ENCODE results near the gene SLC16A12.
"Not testable (repeated sequence)": the region's sequence is repeated elsewhere in the genome, so short reads cannot be mapped to it uniquely, and the experiment has no call there.

The SLC16A12 gene

DNA sequence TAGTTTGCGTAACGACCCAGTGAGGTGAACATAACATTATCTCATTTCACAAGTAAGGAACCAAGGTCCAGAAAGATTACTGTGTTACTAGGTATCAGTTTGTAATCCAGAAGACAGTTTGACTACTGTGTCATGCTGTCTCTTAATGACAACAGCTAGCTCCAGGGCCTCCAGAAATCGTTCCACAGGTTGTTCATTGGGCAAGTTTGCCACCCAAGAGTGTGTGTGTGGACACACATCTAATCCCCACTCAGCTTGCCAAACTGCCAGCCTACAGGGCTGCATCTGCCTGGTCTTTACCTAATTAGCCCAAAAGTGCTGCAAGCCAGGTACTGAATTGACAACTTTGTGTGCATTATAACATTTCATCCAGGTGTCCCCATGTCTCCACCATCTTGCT lies 27.9 kb upstream of the SLC16A12 start:
- no peaks in the 10 kb centered on the region for H3K4me1 Mint-ChIP-seq (ENCODE audit: low read depth in 2 of 2)
- ATAC-seq (replicated peaks) (no peak), DNase-seq (no peak)
- no peaks in the 10 kb centered on the region for H3K36me3 Mint-ChIP-seq (ENCODE audit: insufficient read depth)
- H3K9me3 Mint-ChIP-seq = no peaks in the 10 kb centered on the region
- peaks cover 24 to 38% of the 10 kb centered on the region in 2 donors for H3K27me3 Mint-ChIP-seq
- H3K4me3 Mint-ChIP-seq = no peak overlapping the region
- H3K27ac Mint-ChIP-seq = no peak overlapping the region

DNA sequence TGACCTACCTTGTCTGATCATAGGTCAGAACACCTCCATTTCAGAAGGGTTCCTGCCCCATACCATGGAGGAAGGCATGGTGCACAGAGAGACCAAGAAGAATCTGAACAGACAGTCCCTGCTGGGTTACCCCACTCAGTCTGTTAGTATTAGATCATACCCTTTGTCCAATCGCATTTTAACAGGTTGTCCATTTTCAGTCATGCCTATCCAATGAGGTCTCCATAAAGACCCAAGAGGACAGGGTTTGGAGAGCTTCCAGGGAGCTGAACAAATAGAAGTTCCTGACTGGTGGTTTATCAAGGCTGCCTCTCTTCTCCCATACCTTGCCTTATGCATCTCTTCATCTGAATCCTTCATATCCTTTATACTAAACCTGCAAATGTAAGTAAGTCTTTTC lies 21.2 kb upstream of the SLC16A12 start:
- Mint-ChIP-seq H3K9me3 (no peaks in the 10 kb centered on the region), H3K36me3 (ENCODE audit: insufficient read depth) (no peaks in the 10 kb centered on the region), H3K27ac (no peak overlapping the region), H3K4me1 (ENCODE audit: low read depth in 2 of 2) (no peaks in the 10 kb centered on the region), H3K4me3 (no peak overlapping the region), H3K27me3 (peaks cover 28 to 55% of the 10 kb centered on the region in 2 donors)
- ATAC-seq (replicated peaks) = no peak
- DNase-seq = no peak

DNA sequence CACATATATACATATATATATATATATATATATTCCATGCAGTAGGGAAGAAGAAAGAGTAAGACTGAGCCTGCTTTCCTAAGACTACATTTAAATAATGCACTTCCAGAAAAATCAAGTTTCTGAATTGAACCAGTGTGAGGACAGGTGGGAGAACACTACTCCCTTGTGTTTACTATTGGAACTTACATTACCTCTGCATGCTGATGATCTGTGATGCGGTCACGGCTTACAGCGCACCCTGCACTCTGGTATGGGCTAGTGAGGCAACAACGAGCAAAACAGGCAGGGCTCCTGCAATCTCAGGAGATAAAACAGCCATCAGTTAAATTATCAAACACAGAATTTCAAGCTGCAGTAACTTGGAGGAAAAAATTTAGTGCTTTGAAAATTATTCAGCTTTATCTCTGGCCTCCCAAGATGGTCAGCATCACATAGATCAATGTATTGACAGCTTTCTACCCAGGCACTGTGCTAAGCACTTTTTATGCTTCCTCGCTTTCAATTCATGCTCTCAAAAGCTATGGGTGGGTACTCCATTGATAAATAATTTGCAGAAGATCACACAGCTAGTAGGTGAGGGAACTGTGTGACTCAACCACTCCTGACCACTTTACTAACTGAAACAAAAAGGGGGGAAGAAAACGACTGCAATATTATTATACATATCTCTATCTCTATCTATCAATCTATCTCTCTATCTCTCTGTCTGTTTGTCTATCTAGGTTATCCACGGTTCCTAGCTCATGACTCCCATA lies 20.5 kb upstream of the SLC16A12 start:
- Mint-ChIP-seq H3K36me3 (ENCODE audit: insufficient read depth) (no peaks in the 10 kb centered on the region), H3K27me3 (peaks cover 31 to 62% of the 10 kb centered on the region in 2 donors), H3K27ac (no peak overlapping the region), H3K9me3 (no peaks in the 10 kb centered on the region), H3K4me3 (no peak overlapping the region), H3K4me1 (ENCODE audit: low read depth in 2 of 2) (no peaks in the 10 kb centered on the region)
- DNase-seq (no peak), ATAC-seq (replicated peaks) (no peak)

DNA sequence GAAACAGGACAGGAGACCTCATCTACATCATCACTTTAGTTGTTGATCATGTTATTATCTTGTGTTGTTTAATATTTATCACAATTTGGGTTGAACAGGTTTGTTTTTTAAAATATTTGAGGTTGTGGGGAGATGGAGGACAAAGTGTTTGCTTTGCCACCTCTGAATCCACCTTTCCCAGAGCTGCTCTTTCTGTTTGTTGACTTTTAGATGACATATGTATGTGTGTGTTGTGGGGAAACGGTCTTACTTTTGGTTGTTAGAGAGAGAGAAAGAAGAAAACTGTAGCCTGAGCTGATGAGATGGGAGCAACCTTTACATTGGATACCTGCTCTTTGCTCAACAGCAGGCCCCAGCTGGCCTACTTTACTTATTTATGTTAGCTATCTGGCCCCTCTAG lies 19.0 kb upstream of the SLC16A12 start:
- Mint-ChIP-seq H3K27me3 (peaks cover 35 to 64% of the 10 kb centered on the region in 2 donors), H3K4me3 (no peak overlapping the region), H3K36me3 (ENCODE audit: insufficient read depth) (no peaks in the 10 kb centered on the region), H3K27ac (no peak overlapping the region), H3K9me3 (no peaks in the 10 kb centered on the region), H3K4me1 (ENCODE audit: low read depth in 2 of 2) (no peaks in the 10 kb centered on the region)
- DNase-seq (no peak), ATAC-seq (replicated peaks) (no peak)

DNA sequence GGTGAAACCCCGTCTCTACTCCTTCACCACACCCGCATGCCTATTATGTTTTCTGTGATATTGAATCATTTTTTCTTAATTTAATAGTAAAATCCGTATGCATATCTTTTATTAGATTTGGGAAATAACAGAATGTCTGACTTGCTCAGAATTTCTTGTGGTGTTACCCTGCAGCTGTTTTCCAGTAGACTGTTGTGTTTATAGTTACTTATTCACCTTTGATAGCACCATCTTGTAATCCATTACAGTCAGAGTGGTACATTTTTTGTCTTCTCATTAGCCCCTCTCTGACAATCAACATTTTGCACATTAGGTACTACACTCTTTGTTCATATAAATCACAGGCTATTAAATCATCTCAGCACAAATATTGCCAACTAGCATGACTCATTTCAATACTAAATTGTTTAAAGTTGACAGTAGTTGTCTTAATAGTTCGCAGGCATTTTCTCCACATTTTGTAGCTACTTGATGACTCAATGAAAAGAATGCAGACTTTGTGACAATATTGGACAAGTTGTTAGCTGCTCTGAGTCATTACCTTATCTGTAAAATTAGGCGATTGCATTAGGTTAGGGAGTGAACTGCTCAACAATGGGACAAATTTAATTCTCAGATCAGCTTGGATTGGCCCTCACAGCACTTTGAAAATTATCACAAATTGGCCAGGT lies 17.8 kb upstream of the SLC16A12 start:
- Mint-ChIP-seq H3K27me3 (peaks cover 27 to 52% of the 10 kb centered on the region in 2 donors), H3K4me1 (ENCODE audit: low read depth in 2 of 2) (no peaks in the 10 kb centered on the region), H3K9me3 (no peaks in the 10 kb centered on the region), H3K36me3 (ENCODE audit: insufficient read depth) (no peaks in the 10 kb centered on the region), H3K27ac (no peak overlapping the region), H3K4me3 (no peak overlapping the region)
- ATAC-seq (replicated peaks) = no peak
- no peak for DNase-seq

DNA sequence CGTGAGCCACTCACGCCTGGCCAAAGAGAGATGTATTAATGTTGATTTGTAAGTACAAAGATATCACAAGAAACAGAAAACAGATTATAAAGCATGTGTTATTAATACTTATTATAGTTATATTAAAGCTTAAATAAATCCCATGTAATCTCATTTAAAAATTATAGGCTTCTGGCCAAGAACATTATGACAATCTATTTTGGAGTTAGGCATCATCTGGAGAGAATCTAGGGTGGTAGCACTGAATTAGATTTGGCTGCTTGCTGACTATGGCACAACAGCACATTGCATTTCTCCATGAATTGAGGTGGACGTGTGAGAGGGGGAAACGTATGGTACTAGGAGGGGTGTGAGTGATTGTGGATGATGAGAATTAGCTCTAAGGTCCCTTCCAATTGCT lies 16.8 kb upstream of the SLC16A12 start:
- ATAC-seq (replicated peaks) (no peak), DNase-seq (no peak)
- no peaks in the 10 kb centered on the region for H3K36me3 Mint-ChIP-seq (ENCODE audit: insufficient read depth)
- H3K4me3 Mint-ChIP-seq = no peak overlapping the region
- peaks cover 27 to 42% of the 10 kb centered on the region in 2 donors for H3K27me3 Mint-ChIP-seq
- H3K9me3 Mint-ChIP-seq = no peaks in the 10 kb centered on the region
- no peak overlapping the region for H3K27ac Mint-ChIP-seq
- H3K4me1 Mint-ChIP-seq (ENCODE audit: low read depth in 2 of 2) = no peaks in the 10 kb centered on the region

DNA sequence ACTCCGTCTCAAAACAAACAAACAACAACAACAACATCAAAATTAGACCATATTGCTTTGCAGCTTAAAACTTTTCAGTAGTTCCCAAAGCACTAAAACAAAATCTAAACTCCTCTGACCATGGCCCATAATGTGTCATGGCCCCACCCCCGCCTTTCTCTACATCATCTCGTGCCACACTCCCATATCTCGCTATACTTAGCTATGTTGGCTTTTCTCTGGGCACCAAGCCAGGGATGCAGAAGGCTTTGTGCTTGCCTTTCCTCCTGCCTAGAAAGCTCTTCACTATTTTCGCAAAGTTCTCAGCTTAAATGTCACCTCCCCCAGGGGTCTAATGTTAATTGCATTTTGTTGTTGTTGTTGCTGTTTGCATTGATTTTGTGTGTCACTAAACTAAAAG lies 15.1 kb upstream of the SLC16A12 start:
- H3K36me3 Mint-ChIP-seq (ENCODE audit: insufficient read depth) = no peaks in the 10 kb centered on the region
- no peak overlapping the region for H3K4me3 Mint-ChIP-seq
- peaks cover 27 to 34% of the 10 kb centered on the region in 2 donors for H3K27me3 Mint-ChIP-seq
- H3K9me3 Mint-ChIP-seq = no peaks in the 10 kb centered on the region
- no peaks in the 10 kb centered on the region for H3K4me1 Mint-ChIP-seq (ENCODE audit: low read depth in 2 of 2)
- ATAC-seq (replicated peaks) = no peak
- no peak overlapping the region for H3K27ac Mint-ChIP-seq
- DNase-seq = no peak

DNA sequence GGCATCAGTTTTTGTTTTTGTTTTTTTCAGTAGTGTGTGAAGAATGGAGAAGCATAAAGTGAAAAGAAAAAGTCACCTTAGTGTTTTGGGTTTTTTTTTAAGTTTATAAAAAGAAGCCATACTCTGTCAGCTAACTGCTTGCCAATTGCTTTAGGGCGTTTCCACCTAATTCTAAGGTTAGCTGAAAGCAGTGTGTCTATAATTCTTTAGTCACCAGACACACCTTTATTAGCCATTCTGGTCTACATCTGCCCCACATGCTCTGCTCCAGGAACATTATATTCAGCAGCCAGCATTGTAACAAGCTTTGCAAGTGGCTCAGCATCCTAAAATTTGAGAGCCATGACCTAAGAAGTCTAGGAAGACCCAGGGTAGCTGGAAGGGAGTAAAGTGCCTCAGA lies 14.1 kb upstream of the SLC16A12 start:
- no peaks in the 10 kb centered on the region for H3K4me1 Mint-ChIP-seq (ENCODE audit: low read depth in 2 of 2)
- H3K4me3 Mint-ChIP-seq = no peak overlapping the region
- H3K36me3 Mint-ChIP-seq (ENCODE audit: insufficient read depth) = no peaks in the 10 kb centered on the region
- DNase-seq = no peak
- H3K9me3 Mint-ChIP-seq = no peaks in the 10 kb centered on the region
- no peak for ATAC-seq (replicated peaks)
- H3K27me3 Mint-ChIP-seq = peaks cover 27 to 34% of the 10 kb centered on the region in 2 donors
- H3K27ac Mint-ChIP-seq = no peak overlapping the region

DNA sequence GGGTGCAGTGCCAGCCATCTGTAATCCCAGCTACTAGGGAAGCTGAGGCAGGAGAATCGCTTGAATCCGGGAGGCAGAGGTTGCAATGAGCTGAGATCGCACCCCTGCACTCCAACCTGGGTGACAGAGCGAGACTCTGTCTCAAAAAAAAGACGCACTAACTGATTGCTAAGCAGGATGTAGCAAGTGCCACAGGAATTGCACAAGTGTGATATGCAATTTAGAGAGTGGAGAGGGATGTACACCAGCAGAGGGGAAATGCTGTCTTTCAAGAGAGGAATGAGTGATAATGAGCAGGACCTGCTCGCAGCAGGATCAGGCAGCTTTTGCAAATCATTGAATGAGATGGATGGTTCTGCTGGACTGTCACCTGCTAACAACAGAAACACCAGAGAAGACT lies 13.3 kb upstream of the SLC16A12 start:
- peaks cover 27 to 32% of the 10 kb centered on the region in 2 donors for H3K27me3 Mint-ChIP-seq

DNA sequence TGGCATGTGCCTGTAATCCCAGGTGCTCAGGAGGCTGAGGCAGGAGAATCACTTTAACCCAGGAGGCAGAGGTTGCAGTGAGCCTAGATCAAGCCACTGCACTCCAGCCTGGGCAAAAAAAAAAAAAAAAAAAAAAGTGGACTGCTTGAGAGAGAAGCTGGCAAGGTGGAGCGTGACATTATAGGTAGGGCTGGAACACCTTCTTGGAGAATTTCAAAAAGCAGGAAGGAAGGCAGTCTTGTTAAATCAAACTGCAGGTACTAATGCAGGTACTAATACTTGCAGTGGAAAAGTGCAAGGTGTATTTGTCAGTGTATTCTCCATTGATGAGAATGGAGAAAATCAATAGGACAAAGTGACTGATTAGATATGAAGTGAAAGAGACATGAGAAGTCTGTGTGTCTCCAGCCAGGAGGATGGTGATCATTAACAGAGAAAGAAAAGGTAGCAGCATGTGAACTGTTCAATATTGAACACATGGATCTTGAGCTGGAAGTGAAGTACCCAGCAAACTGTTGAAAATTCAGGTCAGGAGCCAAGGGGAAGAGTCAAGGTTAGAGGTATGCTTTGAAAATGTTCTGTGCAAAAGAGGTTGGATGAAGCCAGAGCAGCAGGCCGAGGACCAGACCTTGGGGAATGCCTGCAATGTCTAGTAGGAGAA lies 12.6 kb upstream of the SLC16A12 start:
- DNase-seq = no peak
- H3K27me3 Mint-ChIP-seq = peaks cover 27 to 28% of the 10 kb centered on the region in 2 donors
- H3K9me3 Mint-ChIP-seq = no peaks in the 10 kb centered on the region
- H3K36me3 Mint-ChIP-seq (ENCODE audit: insufficient read depth) = no peaks in the 10 kb centered on the region
- H3K4me3 Mint-ChIP-seq = no peak overlapping the region
- no peak for ATAC-seq (replicated peaks)
- H3K4me1 Mint-ChIP-seq (ENCODE audit: low read depth in 2 of 2) = no peaks in the 10 kb centered on the region
- no peak overlapping the region for H3K27ac Mint-ChIP-seq

More for the DNA sequence above, 13.3 kb upstream of the SLC16A12 start:
- DNase-seq (no peak), ATAC-seq (replicated peaks) (no peak)
- Mint-ChIP-seq H3K4me1 (ENCODE audit: low read depth in 2 of 2) (no peaks in the 10 kb centered on the region), H3K4me3 (no peak overlapping the region), H3K27ac (no peak overlapping the region), H3K9me3 (no peaks in the 10 kb centered on the region), H3K36me3 (ENCODE audit: insufficient read depth) (no peaks in the 10 kb centered on the region)

DNA sequence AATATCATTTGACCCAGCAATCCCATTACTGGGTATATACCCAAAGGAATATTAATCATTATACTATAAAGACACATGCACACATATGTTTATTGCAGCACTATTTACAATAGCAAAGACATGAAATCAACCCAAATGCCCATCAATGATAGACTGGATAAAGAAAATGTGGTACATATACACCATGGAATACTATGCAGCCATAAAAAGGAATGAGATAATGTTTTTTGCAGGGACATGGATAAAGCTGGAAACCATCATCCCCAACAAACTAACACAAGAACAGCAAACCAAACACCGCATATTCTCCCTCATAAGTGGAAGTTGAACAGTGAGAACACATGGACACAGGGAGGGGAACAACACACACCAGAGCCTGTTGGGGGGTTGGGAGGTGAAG lies 11.3 kb upstream of the SLC16A12 start:
- not testable (repeated sequence) for H3K4me1 Mint-ChIP-seq (ENCODE audit: low read depth in 2 of 2); H3K27ac Mint-ChIP-seq; H3K36me3 Mint-ChIP-seq (ENCODE audit: insufficient read depth)

DNA sequence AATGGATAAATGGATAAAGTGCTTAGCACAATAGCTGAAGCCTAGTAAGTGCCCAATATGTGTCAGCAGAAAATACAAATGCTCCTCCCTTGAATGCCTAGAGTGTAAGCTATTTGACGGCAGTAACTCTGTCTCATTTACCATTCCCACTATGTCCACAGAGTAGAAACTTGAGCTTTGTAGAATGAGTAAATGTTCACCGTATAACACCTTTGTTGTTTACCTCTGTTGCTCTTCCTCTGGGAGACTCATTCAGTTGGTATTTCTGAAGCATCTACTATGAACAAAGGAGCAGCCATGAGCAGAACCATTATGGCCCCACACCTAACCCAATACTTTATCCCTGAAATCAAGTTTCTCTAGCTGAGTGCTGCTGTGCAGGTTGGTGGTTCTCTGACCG lies 8.4 kb upstream of the SLC16A12 start:
- Mint-ChIP-seq H3K4me3 (no peak overlapping the region), H3K27ac (no peak overlapping the region), H3K9me3 (no peaks in the 10 kb centered on the region), H3K27me3 (peaks cover 27 to 36% of the 10 kb centered on the region in 2 donors), H3K4me1 (ENCODE audit: low read depth in 2 of 2) (no peaks in the 10 kb centered on the region), H3K36me3 (ENCODE audit: insufficient read depth) (no peaks in the 10 kb centered on the region)
- ATAC-seq (replicated peaks) (no peak), DNase-seq (no peak)

More for the DNA sequence above, 11.3 kb upstream of the SLC16A12 start:
- H3K9me3 Mint-ChIP-seq; DNase-seq; ATAC-seq (replicated peaks); H3K4me3 Mint-ChIP-seq: not testable (repeated sequence)
- peaks cover 25 to 26% of the 10 kb centered on the region in 2 donors for H3K27me3 Mint-ChIP-seq

DNA sequence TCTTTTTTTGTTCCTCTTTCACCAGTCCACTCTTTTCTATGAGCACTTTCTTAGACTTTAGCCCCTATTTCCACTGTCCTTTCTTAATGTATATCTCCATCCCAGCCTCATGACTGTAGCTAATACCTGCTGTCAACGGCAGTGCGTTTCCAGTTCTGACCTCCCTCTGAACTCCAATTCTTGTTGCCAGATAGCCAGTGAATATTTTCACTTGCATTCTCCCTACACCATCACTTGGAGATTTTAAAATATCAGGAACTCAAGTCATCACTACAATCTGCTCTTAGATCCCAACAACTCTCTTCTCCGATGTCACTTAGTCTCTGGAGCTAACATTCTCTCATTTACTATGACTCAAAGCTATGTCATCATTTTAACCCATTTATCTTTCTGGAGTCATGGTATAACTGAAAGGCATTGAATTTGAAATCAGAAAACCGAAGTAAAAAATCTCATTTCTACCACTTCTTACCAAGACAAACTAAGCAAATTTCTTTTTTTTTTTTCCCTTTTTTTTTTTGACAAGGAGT lies 5.1 kb upstream of the SLC16A12 start:
- Mint-ChIP-seq H3K27me3 (peaks cover 45 to 52% of the 10 kb centered on the region in 2 donors), H3K36me3 (ENCODE audit: insufficient read depth) (no peaks in the 10 kb centered on the region), H3K4me3 (no peak overlapping the region), H3K9me3 (no peaks in the 10 kb centered on the region), H3K4me1 (ENCODE audit: low read depth in 2 of 2) (peaks cover 0 to 2% of the 10 kb centered on the region in 2 donors), H3K27ac (no peak overlapping the region)
- DNase-seq (no peak), ATAC-seq (replicated peaks) (no peak)

Data from effector memory CD8-positive, alpha-beta T cell (primary cell).